ENCODE measurements around the gene R3HDM2. TPM values are rescaled to one million over a fixed set of nuclear protein-coding genes. Genes with fewer than 3 reads are reported as not detected.

R3HDM2 gene
- total and polyA plus RNA-seq, 10 donors, result 11.3 to 90.8 (median 53.5) TPM

GRCh38 chr12:57473392-57473791, 42.5 kb upstream of the R3HDM2 start:
- Histone ChIP-seq H3K36me3 (peaks cover 0 to 79% (median 65%) of the 10 kb centered on the region in 6 donors), H3K4me3 (no peak overlapping the region), H3K4me1 (peaks cover 16 to 98% (median 64%) of the 10 kb centered on the region in 6 donors), H3K27ac (no peak overlapping the region), H3K9me3 (no peaks in the 10 kb centered on the region), H3K27me3 (replicated peaks in 1 of 7) (peaks cover 0 to 18% (median 0%) of the 10 kb centered on the region in 7 donors)
- TF ChIP-seq POLR2AphosphoS5 (IDR thresholded peaks at IDR 0.05) (no peak), POLR2A (IDR thresholded peaks at IDR 0.05) (no peak), CTCF (IDR thresholded peaks at IDR 0.05 in 8 of 11, conservative IDR thresholded peaks at IDR 0.05 in 3 of 11) (no peak)
- intact Hi-C loops (cut with DNase I; ENCODE audit: low total_unique reads), result no loop called here
- DNase-seq, result no peak
- WGBS, 5 donors, result 83 to 91% (median 83%) methylated on average over 3 of the region's 3 CpGs

GRCh38 chr12:57472391-57472790, 41.5 kb upstream of the R3HDM2 start:
- H3K27me3 ChIP-seq (replicated peaks in 1 of 7), result peaks cover 0 to 18% (median 0%) of the 10 kb centered on the region in 7 donors
- DNase-seq, result peak; percentile 17
- no peak overlapping the region for H3K27ac ChIP-seq
- TF ChIP-seq CTCF (IDR thresholded peaks at IDR 0.05 in 8 of 11, conservative IDR thresholded peaks at IDR 0.05 in 3 of 11), result no peak
- TF ChIP-seq POLR2AphosphoS5 (IDR thresholded peaks at IDR 0.05), result no peak
- no peak for TF ChIP-seq POLR2A (IDR thresholded peaks at IDR 0.05)
- no peaks in the 10 kb centered on the region for H3K9me3 ChIP-seq
- H3K4me1 ChIP-seq, result peaks cover 16 to 88% (median 54%) of the 10 kb centered on the region in 6 donors
- intact Hi-C loops (cut with DNase I; ENCODE audit: low total_unique reads), result no loop called here
- H3K4me3 ChIP-seq, result no peak overlapping the region
- 86 to 93% (median 90%) methylated on average over 3 of the region's 3 CpGs for WGBS, 5 donors
- peaks cover 0 to 89% (median 66%) of the 10 kb centered on the region in 6 donors for H3K36me3 ChIP-seq

GRCh38 chr12:57471661-57472060, 40.8 kb upstream of the R3HDM2 start:
- Histone ChIP-seq H3K4me3 (peak overlapping the region in 1 of 8 donors; percentile 21), H3K9me3 (no peaks in the 10 kb centered on the region), H3K36me3 (peaks cover 0 to 96% (median 66%) of the 10 kb centered on the region in 6 donors), H3K27ac (peak overlapping the region in 2 of 8 donors; percentile 58 to 76), H3K27me3 (replicated peaks in 1 of 7) (peaks cover 0 to 18% (median 0%) of the 10 kb centered on the region in 7 donors), H3K4me1 (peaks cover 16 to 81% (median 49%) of the 10 kb centered on the region in 6 donors)
- peak; percentile 33 for DNase-seq
- TF ChIP-seq POLR2AphosphoS5 (IDR thresholded peaks at IDR 0.05) (peak in 1 of 3 donors; percentile 19), POLR2A (IDR thresholded peaks at IDR 0.05) (no peak), CTCF (IDR thresholded peaks at IDR 0.05 in 8 of 11, conservative IDR thresholded peaks at IDR 0.05 in 3 of 11) (no peak)
- WGBS, 5 donors, result 82 to 98% (median 94%) methylated on average over 3 of the region's 3 CpGs
- intact Hi-C loops (cut with DNase I; ENCODE audit: low total_unique reads), result no loop called here

GRCh38 chr12:57470970-57471656, 40.3 kb upstream of the R3HDM2 start:
- Histone ChIP-seq H3K27me3 (replicated peaks in 1 of 7) (peaks cover 0 to 15% (median 0%) of the 10 kb centered on the region in 7 donors), H3K9me3 (no peaks in the 10 kb centered on the region), H3K4me1 (peaks cover 14 to 76% (median 44%) of the 10 kb centered on the region in 6 donors), H3K4me3 (peak overlapping the region in 1 of 8 donors; percentile 21), H3K36me3 (peaks cover 0 to 100% (median 66%) of the 10 kb centered on the region in 6 donors), H3K27ac (peak overlapping the region in 4 of 8 donors; percentile 32 to 76 (median 54))
- TF ChIP-seq POLR2AphosphoS5 (IDR thresholded peaks at IDR 0.05) (no peak), POLR2A (IDR thresholded peaks at IDR 0.05) (no peak), CTCF (IDR thresholded peaks at IDR 0.05 in 8 of 11, conservative IDR thresholded peaks at IDR 0.05 in 3 of 11) (no peak)
- intact Hi-C loops (cut with DNase I; ENCODE audit: low total_unique reads), result no loop called here
- peak; percentile 41 for DNase-seq
- 84 to 98% (median 92%) methylated on average over 4 of the region's 4 CpGs for WGBS, 5 donors
